Heart left ventricle (tissue), 16 donors: Measurements from ENCODE around the gene DIDO1. TPM values are rescaled to one million over a fixed set of nuclear protein-coding genes. Genes with fewer than 3 reads are reported as not detected.

Source experiments
- ATAC-seq, 4 donors: fragments of 200-7000 bp; cut with Tn5 transposase; one replicate each; pipeline ENCODE4 v1.9.1; 2020 to 2022; ENCODE audit warnings: moderate library complexity in 4 of 4, mild to moderate bottlenecking in 3 of 4, moderate number of reproducible peaks in 1 of 4
- DNase-seq, 5 donors: peaks; one replicate each; pipeline ENCODE4 v3.0.0-alpha.2; 2020
- H3K27ac ChIP-seq, 12 donors: fragments of 200-600 bp; sonication (generic) in 4 of 12; one replicate each; pipeline versions ENCODE4 v1.5.0 to v1.8.0; 2016 to 2022; ENCODE audit warnings: mild to moderate bottlenecking in 2 of 12
- H3K27me3 ChIP-seq, 9 donors: fragments of 200-600 bp; sonication (generic) in 2 of 9; one replicate each; pipeline versions ENCODE4 v1.5.1 to v1.8.0; 2016 to 2022; ENCODE audit warnings: mild to moderate bottlenecking in 3 of 9
- H3K36me3 ChIP-seq, 9 donors: fragments of 200-600 bp; sonication (generic) in 2 of 9; one replicate each; pipeline versions ENCODE4 v1.5.0 to v1.8.0; 2018 to 2022; ENCODE audit warnings: mild to moderate bottlenecking in 2 of 9
- H3K4me1 ChIP-seq, 12 donors: fragments of 200-600 bp; sonication (generic) in 4 of 12; one replicate each; pipeline versions ENCODE4 v1.5.0 to v1.8.0; 2016 to 2022; ENCODE audit warnings: mild to moderate bottlenecking in 3 of 12
- H3K4me3 ChIP-seq, 12 donors: fragments of 200-600 bp; sonication (generic) in 4 of 12; one replicate each; pipeline versions ENCODE4 v1.5.0 to v1.8.0; 2017 to 2022; ENCODE audit warnings: mild to moderate bottlenecking in 9 of 12, moderate library complexity in 4 of 12
- H3K9me3 ChIP-seq, 12 donors: fragments of 200-600 bp; sonication (generic) in 4 of 12; one replicate each; pipeline versions ENCODE4 v1.5.0 to v1.8.0; 2016 to 2022; ENCODE audit warnings: mild to moderate bottlenecking in 1 of 12
- CTCF ChIP-seq, 12 donors: fragments of 200-600 bp; sonication (generic) in 4 of 12; IDR thresholded peaks; one replicate each; pipeline versions ENCODE4 v1.5.0 to v1.8.0; 2018 to 2022; ENCODE audit warnings: antibody characterized with exemption in 12 of 12, mild to moderate bottlenecking in 5 of 12
- POLR2A ChIP-seq, 2 donors: fragments of 450-650 bp; IDR thresholded peaks; one replicate each; pipeline ENCODE4 v1.6.1; 2017; ENCODE audit warnings: antibody characterized with exemption in 2 of 2, mild to moderate bottlenecking in 2 of 2, moderate library complexity in 2 of 2
- WGBS, 4 donors: extraction: QIAGEN DNeasy Blood & Tissue Kit in 2 of 4; methylation state at CpG; one replicate each; pipeline versions ENCODE4 v1.1.5 to v1.1.7; 2013 to 2018; 5-methylcytosine and 5-hydroxymethylcytosine counted together
- intact Hi-C, 10 donors: fragments of 100-400 bp; cut with DNase I; formaldehyde crosslinking; loops; one replicate each; pipeline versions ENCODE4 v1.11.1 to v1.14.2; 2022
- polyA plus RNA-seq, 2 donors: library from polyadenylated mRNA; stranded (reverse); fragments of 200-250 nt; gene quantifications; one replicate each; pipeline ENCODE4 v1.2.3, GENCODE V29; 2013
- total RNA-seq, 9 donors: library from RNA; depleted of rRNA in 2 of 9; stranded (reverse); fragments of >200 nt in 2 of 9; fragmentation: NEBNext Ultra II Directional in 3 of 9; extraction: Animal tissue kit (Norgen Biotek cat#: 25700) in 3 of 9; gene quantifications; one replicate each; pipeline versions ENCODE4 v1.1.0 to v1.2.4, GENCODE V29; 2016 to 2023
- donor health status: ischemic (EF 13 %, LVEDD 7.1; RV severe dilation, severe dysfunction).
- donor health status: healthy with polysubstance abuse.
- donor health status: DM: no; HTN: yes; CAD: no.
- donor health status: DM: no; HTN: no; CAD: no.
- donor health status: ischemic (EF 25% LVEDD 6.9; RV normal size, moderate dysfunction).
- donor health status: ischemic (EF 25% LVEDD 5.7; RV mildly dilated, moderate dysfunction).
- donor health status: healthy.
- donor health status: DM: yes; HTN: yes; CAD: no.
- donor health status: ischemic (EF 35%, LVEDD 5.7; RV mildly dilated, moderate dysfunction).
- donor health status: nonischemic (EF 11% LVEDD 7.7; RV severe dilation, severe dysfunction).
- donor health status: DM: yes; HTN: yes; CAD: no.
- donor health status: PGD.
- donor health status: ischemic (EF 29% LVEDD 5.4; RV normal size, mild dysfunction).
- donor health status: nonischemic (EF 23%, LVEDD 6.1; RV moderate dilation, normal function).

DIDO1 gene
- total and polyA plus RNA-seq, 11 donors = 16.5 to 46.2 (median 38.4) TPM

GRCh38 chr20:62971950-62972844 is 45.9 kb upstream of the DIDO1 start:
- Histone ChIP-seq H3K27me3 (peaks cover 25 to 63% (median 37%) of the 10 kb centered on the region in 9 donors), H3K4me1 (peaks cover 0 to 12% (median 6%) of the 10 kb centered on the region in 12 donors), H3K4me3 (peak overlapping the region in 9 of 12 donors; percentile 23 to 45 (median 33)), H3K27ac (no peak overlapping the region), H3K36me3 (no peaks in the 10 kb centered on the region), H3K9me3 (no peaks in the 10 kb centered on the region)
- peak; percentile 82 to 92 (median 88) for DNase-seq
- peak; percentile 75 to 91 (median 86) for TF ChIP-seq CTCF (IDR thresholded peaks at IDR 0.05)
- no peak for TF ChIP-seq POLR2A (IDR thresholded peaks at IDR 0.05)
- intact Hi-C loops = loop anchor here in 8 of 10 donors (1.0 to 2.0 kb wide), 3 partner anchors 36 to 37 kb away; no protein-coding TSS in a partner anchor
- 4 to 7% (median 5%) methylated on average over 33 to 38 of the region's 38 CpGs for WGBS, 4 donors
- peak; percentile 85 to 97 (median 94) for ATAC-seq

- Histone ChIP-seq H3K9me3 (no peaks in the 10 kb centered on the region), H3K4me3 (no peak overlapping the region), H3K27me3 (peaks cover 21 to 55% (median 32%) of the 10 kb centered on the region in 9 donors), H3K36me3 (no peaks in the 10 kb centered on the region), H3K4me1 (peaks cover 0 to 12% (median 6%) of the 10 kb centered on the region in 12 donors), H3K27ac (no peak overlapping the region)
- DNase-seq (no peak), ATAC-seq (no peak)
- intact Hi-C loops = no loop called here
- 66 to 83% (median 73%) methylated on average over 9 to 10 of the region's 10 CpGs for WGBS, 4 donors
- no peak for TF ChIP-seq POLR2A (IDR thresholded peaks at IDR 0.05)
- no peak for TF ChIP-seq CTCF (IDR thresholded peaks at IDR 0.05)
These were observed 45.1 kb upstream of the DIDO1 start for GRCh38 chr20:62971211-62971949.

GRCh38 chr20:62970307-62971210 is 44.3 kb upstream of the DIDO1 start:
- ATAC-seq = no peak

More at GRCh38 chr20:62970307-62971210, 44.3 kb upstream of the DIDO1 start:
- no peak for DNase-seq
- TF ChIP-seq POLR2A (IDR thresholded peaks at IDR 0.05) = no peak
- no peak for TF ChIP-seq CTCF (IDR thresholded peaks at IDR 0.05)
- Histone ChIP-seq H3K4me3 (no peak overlapping the region), H3K27ac (no peak overlapping the region), H3K27me3 (peaks cover 21 to 47% (median 29%) of the 10 kb centered on the region in 9 donors), H3K4me1 (peaks cover 0 to 12% (median 6%) of the 10 kb centered on the region in 12 donors), H3K9me3 (no peaks in the 10 kb centered on the region), H3K36me3 (no peaks in the 10 kb centered on the region)
- 67 to 81% (median 70%) methylated on average over 5 to 33 of the region's 33 CpGs for WGBS, 4 donors
- intact Hi-C loops = no loop called here
